Lower lobe of right lung (tissue), 2 donors: ENCODE results near the gene GLI1. TPM values are rescaled to one million over a fixed set of nuclear protein-coding genes. Genes with fewer than 3 reads are reported as not detected.
"Not testable (repeated sequence)": the region's sequence is repeated elsewhere in the genome, so short reads cannot be mapped to it uniquely, and the experiment has no call there.

Source experiments
- ATAC-seq, 2 donors: fragments of 200-7000 bp; cut with Tn5 transposase; one replicate each; pipeline ENCODE4 v1.9.1; 2020 to 2022; ENCODE audit warnings: mild to moderate bottlenecking in 2 of 2, moderate library complexity in 2 of 2
- DNase-seq: peaks from one replicate; pipeline ENCODE4 v3.0.0-alpha.2; 2020
- H3K27ac ChIP-seq: fragments of 200-600 bp; one replicate; pipeline ENCODE4 v1.8.0; 2022
- H3K27me3 ChIP-seq: fragments of 200-600 bp; one replicate; pipeline ENCODE4 v1.8.0; 2022; ENCODE audit warnings: low read depth
- H3K36me3 ChIP-seq: fragments of 200-600 bp; one replicate; pipeline ENCODE4 v1.8.0; 2022; ENCODE audit warnings: mild to moderate bottlenecking
- H3K4me1 ChIP-seq: fragments of 200-600 bp; one replicate; pipeline ENCODE4 v1.8.0; 2022
- H3K4me3 ChIP-seq: fragments of 200-600 bp; one replicate; pipeline ENCODE4 v1.8.0; 2022; ENCODE audit warnings: mild to moderate bottlenecking
- H3K9me3 ChIP-seq: fragments of 200-600 bp; one replicate; pipeline ENCODE4 v1.8.0; 2022
- CTCF ChIP-seq: fragments of 200-600 bp; IDR thresholded peaks from one replicate; pipeline ENCODE4 v1.8.0; 2022; ENCODE audit warnings: antibody characterized with exemption, mild to moderate bottlenecking
- intact Hi-C: fragments of 100-400 bp; cut with DNase I; formaldehyde crosslinking; loops from one replicate; pipeline ENCODE4 v1.11.0; 2022
- total RNA-seq: library from RNA; stranded (reverse); fragmentation: NEBNext Ultra II Directional; extraction: Animal tissue kit (Norgen Biotek cat#: 25700); gene quantifications from one replicate; pipeline ENCODE4 v1.2.1, GENCODE V29; 2021
- donor health status: DM: no; HTN: yes; CAD: no; lungs with severe emphysema.

GLI1 gene
- total RNA-seq, 1 donor from 2014 or later = 0.21 TPM

- H3K4me3 ChIP-seq = no peak overlapping the region
- no peaks in the 10 kb centered on the region for H3K27me3 ChIP-seq
- H3K36me3 ChIP-seq = peaks cover 82% of the 10 kb centered on the region
- DNase-seq = no peak
- ATAC-seq = no peak
- no peaks in the 10 kb centered on the region for H3K9me3 ChIP-seq
- H3K4me1 ChIP-seq = no peaks in the 10 kb centered on the region
- intact Hi-C loops = no loop called here
- no peak overlapping the region for H3K27ac ChIP-seq
- no peak for TF ChIP-seq CTCF
These were observed 39.0 kb downstream of the GLI1 start for GRCh38 chr12:57498571-57498970.

- no peak for TF ChIP-seq CTCF
- H3K4me3 ChIP-seq = no peak overlapping the region
- H3K9me3 ChIP-seq = no peaks in the 10 kb centered on the region
- H3K27ac ChIP-seq = no peak overlapping the region
- no peaks in the 10 kb centered on the region for H3K27me3 ChIP-seq
- intact Hi-C loops = no loop called here
- H3K36me3 ChIP-seq = peaks cover 90% of the 10 kb centered on the region
- DNase-seq (no peak), ATAC-seq (peak in 1 of 2 donors; percentile 18)
- H3K4me1 ChIP-seq = no peaks in the 10 kb centered on the region
These were observed 40.6 kb downstream of the GLI1 start for GRCh38 chr12:57500213-57500612.

- H3K4me3 ChIP-seq, H3K9me3 ChIP-seq, ATAC-seq, H3K27ac ChIP-seq, DNase-seq, H3K27me3 ChIP-seq, intact Hi-C loops, H3K4me1 ChIP-seq: not testable (repeated sequence)
- H3K36me3 ChIP-seq = peaks cover 92% of the 10 kb centered on the region
These were observed 42.9 kb downstream of the GLI1 start for GRCh38 chr12:57502311-57502969.

GRCh38 chr12:57506541-57506940 lies 47.0 kb downstream of the GLI1 start:
- H3K4me3 ChIP-seq, H3K4me1 ChIP-seq, DNase-seq, intact Hi-C loops, H3K27me3 ChIP-seq, H3K27ac ChIP-seq, H3K9me3 ChIP-seq, ATAC-seq: not testable (repeated sequence)
- H3K36me3 ChIP-seq = peaks cover 81% of the 10 kb centered on the region

- H3K9me3 ChIP-seq, H3K4me3 ChIP-seq, H3K27ac ChIP-seq, H3K4me1 ChIP-seq, intact Hi-C loops, ATAC-seq, H3K27me3 ChIP-seq, DNase-seq: not testable (repeated sequence)
- H3K36me3 ChIP-seq = peaks cover 81% of the 10 kb centered on the region
These were observed 48.2 kb downstream of the GLI1 start for GRCh38 chr12:57507796-57508195.

- DNase-seq = no peak
These were observed 51.6 kb downstream of the GLI1 start for GRCh38 chr12:57511161-57511560.

More at GRCh38 chr12:57511161-57511560, 51.6 kb downstream of the GLI1 start:
- H3K9me3 ChIP-seq = no peaks in the 10 kb centered on the region
- no peak overlapping the region for H3K27ac ChIP-seq
- H3K4me3 ChIP-seq = no peak overlapping the region
- peaks cover 80% of the 10 kb centered on the region for H3K36me3 ChIP-seq
- no peaks in the 10 kb centered on the region for H3K27me3 ChIP-seq
- no peak for TF ChIP-seq CTCF
- no peak for ATAC-seq
- intact Hi-C loops = no loop called here
- no peaks in the 10 kb centered on the region for H3K4me1 ChIP-seq
